ENCODE data around the gene CD36. TPM values are rescaled to one million over a fixed set of nuclear protein-coding genes. Genes with fewer than 3 reads are reported as not detected.
"Not testable (repeated sequence)": the region's sequence is repeated elsewhere in the genome, so short reads cannot be mapped to it uniquely, and the experiment has no call there.

Gene CD36
- total RNA-seq, 6 donors from 2014 or later, result 92.9 to 157 (median 111) TPM

- H3K4me3 ChIP-seq, result no peak overlapping the region
- no peaks in the 10 kb centered on the region for H3K27me3 ChIP-seq
- no peak for TF ChIP-seq CTCF (IDR thresholded peaks at IDR 0.05)
- no peak for TF ChIP-seq POLR2AphosphoS5 (IDR thresholded peaks at IDR 0.05)
- TF ChIP-seq EP300 (IDR thresholded peaks at IDR 0.05), result no peak
- no peak for TF ChIP-seq POLR2A (IDR thresholded peaks at IDR 0.05)
- DNase-seq, result no peak
- peaks cover 0 to 9% (median 0%) of the 10 kb centered on the region in 4 donors for H3K36me3 ChIP-seq
- WGBS, 2 donors, result 74 to 78% methylated on average over 4 of the region's 4 CpGs
- H3K4me1 ChIP-seq, result peaks cover 5 to 9% (median 7%) of the 10 kb centered on the region in 4 donors
- H3K9me3 ChIP-seq, result no peaks in the 10 kb centered on the region
- no peak overlapping the region for H3K27ac ChIP-seq
- ATAC-seq (ENCODE audit: low FRiP score in 2 of 2), result no peak
Measured at GRCh38 chr7:80660939-80661338, 22.5 kb downstream of the CD36 start.

GRCh38 chr7:80661729-80662128 lies 23.3 kb downstream of the CD36 start:
- no peak for DNase-seq
- TF ChIP-seq POLR2AphosphoS5 (IDR thresholded peaks at IDR 0.05), result no peak
- TF ChIP-seq EP300 (IDR thresholded peaks at IDR 0.05), result no peak
- no peak for TF ChIP-seq POLR2A (IDR thresholded peaks at IDR 0.05)
- no peak for TF ChIP-seq CTCF (IDR thresholded peaks at IDR 0.05)
- WGBS, 2 donors, result 87 to 94% methylated on average over 7 of the region's 7 CpGs

GRCh38 chr7:80662252-80662651 lies 23.8 kb downstream of the CD36 start:
- WGBS, 2 donors, result 88 to 92% methylated on average over 13 of the region's 13 CpGs
- H3K4me1 ChIP-seq, result peaks cover 3 to 6% (median 5%) of the 10 kb centered on the region in 4 donors
- no peak for DNase-seq

More at GRCh38 chr7:80661729-80662128, 23.3 kb downstream of the CD36 start:
- Histone ChIP-seq H3K36me3 (peaks cover 0 to 14% (median under 1%) of the 10 kb centered on the region in 4 donors), H3K4me1 (peaks cover 3 to 6% (median 5%) of the 10 kb centered on the region in 4 donors), H3K27ac (no peak overlapping the region), H3K27me3 (no peaks in the 10 kb centered on the region), H3K4me3 (no peak overlapping the region), H3K9me3 (no peaks in the 10 kb centered on the region)
- no peak for ATAC-seq (ENCODE audit: low FRiP score in 2 of 2)

GRCh38 chr7:80665526-80665925 lies 27.1 kb downstream of the CD36 start:
- TF ChIP-seq POLR2AphosphoS5 (IDR thresholded peaks at IDR 0.05) (no peak), CTCF (IDR thresholded peaks at IDR 0.05) (no peak), POLR2A (IDR thresholded peaks at IDR 0.05) (no peak), EP300 (IDR thresholded peaks at IDR 0.05) (no peak)
- DNase-seq (no peak), ATAC-seq (ENCODE audit: low FRiP score in 2 of 2) (no peak)
- 75 to 80% methylated on average over 2 of the region's 2 CpGs for WGBS, 2 donors
- H3K9me3 ChIP-seq, result no peaks in the 10 kb centered on the region
- no peak overlapping the region for H3K4me3 ChIP-seq
- H3K27me3 ChIP-seq, result no peaks in the 10 kb centered on the region
- H3K27ac ChIP-seq, result no peak overlapping the region
- no peaks in the 10 kb centered on the region for H3K4me1 ChIP-seq
- H3K36me3 ChIP-seq, result peaks cover 0 to 17% (median 2%) of the 10 kb centered on the region in 4 donors

More at GRCh38 chr7:80662252-80662651, 23.8 kb downstream of the CD36 start:
- TF ChIP-seq POLR2A (IDR thresholded peaks at IDR 0.05), result no peak
- TF ChIP-seq POLR2AphosphoS5 (IDR thresholded peaks at IDR 0.05), result no peak
- no peak for TF ChIP-seq CTCF (IDR thresholded peaks at IDR 0.05)
- no peak for TF ChIP-seq EP300 (IDR thresholded peaks at IDR 0.05)
- Histone ChIP-seq H3K4me3 (no peak overlapping the region), H3K36me3 (peaks cover 0 to 14% (median 2%) of the 10 kb centered on the region in 4 donors), H3K27ac (no peak overlapping the region), H3K9me3 (no peaks in the 10 kb centered on the region), H3K27me3 (no peaks in the 10 kb centered on the region)
- no peak for ATAC-seq (ENCODE audit: low FRiP score in 2 of 2)

GRCh38 chr7:80666376-80666775 lies 27.9 kb downstream of the CD36 start:
- no peaks in the 10 kb centered on the region for H3K4me1 ChIP-seq
- 84 to 89% methylated on average over 2 of the region's 2 CpGs for WGBS, 2 donors
- TF ChIP-seq POLR2A (IDR thresholded peaks at IDR 0.05) (no peak), POLR2AphosphoS5 (IDR thresholded peaks at IDR 0.05) (no peak), CTCF (IDR thresholded peaks at IDR 0.05) (no peak), EP300 (IDR thresholded peaks at IDR 0.05) (no peak)
- ATAC-seq (ENCODE audit: low FRiP score in 2 of 2) (no peak), DNase-seq (no peak)
- H3K9me3 ChIP-seq, result no peaks in the 10 kb centered on the region
- H3K27ac ChIP-seq, result no peak overlapping the region
- H3K36me3 ChIP-seq, result peaks cover 0 to 17% (median 2%) of the 10 kb centered on the region in 4 donors
- no peaks in the 10 kb centered on the region for H3K27me3 ChIP-seq
- no peak overlapping the region for H3K4me3 ChIP-seq

- 80 to 87% methylated on average over 6 of the region's 6 CpGs for WGBS, 2 donors
- H3K9me3 ChIP-seq; H3K27me3 ChIP-seq; H3K27ac ChIP-seq; H3K4me1 ChIP-seq; DNase-seq; ATAC-seq (ENCODE audit: low FRiP score in 2 of 2); H3K4me3 ChIP-seq: not testable (repeated sequence)
- peaks cover 0 to 24% (median 2%) of the 10 kb centered on the region in 4 donors for H3K36me3 ChIP-seq
Measured at GRCh38 chr7:80669367-80669766, 30.9 kb downstream of the CD36 start.

Data from upper lobe of left lung (tissue), 6 donors.